ENCODE results near the gene PELO.

The PELO gene

GRCh38 chr5:52788505-52788821 is 747 bp downstream of the PELO start:
- TF ChIP-seq RBAK (tag by site-specific recombination; IDR thresholded peaks at IDR 0.05) (no peak), ZBTB11 (tag by site-specific recombination; conservative IDR thresholded peaks at IDR 0.05; ENCODE audit: low read depth) (0 out of 2 replicates have a peak, but pooled peaks have one; percentile 14), ZBTB20 (tag by site-specific recombination; IDR thresholded peaks at IDR 0.05) (0 out of 2 replicates have a peak, but pooled peaks have one; percentile 10), ZNF629 (tag by site-specific recombination; IDR thresholded peaks at IDR 0.05) (no peak), ZNF211 (tag by site-specific recombination; IDR thresholded peaks at IDR 0.05; ENCODE audit: low read depth) (no peak), ZNF404 (tag by site-specific recombination; IDR thresholded peaks at IDR 0.05) (no peak), ZIC2 (tag by site-specific recombination; IDR thresholded peaks at IDR 0.05) (no peak), ZNF335 (tag by site-specific recombination; conservative IDR thresholded peaks at IDR 0.05) (peak; percentile 75), ZNF664 (tag by site-specific recombination; IDR thresholded peaks at IDR 0.05) (no peak), ZBTB17 (tag by site-specific recombination; IDR thresholded peaks at IDR 0.05) (0 out of 2 replicates have a peak, but pooled peaks have one; percentile 15), ZNF514 (tag by site-specific recombination; IDR thresholded peaks at IDR 0.05) (no peak), ZBTB1 (tag by site-specific recombination; IDR thresholded peaks at IDR 0.05) (no peak)
- POLR2A ChIA-PET = interaction anchor here (1.3 to 5.2 kb wide), 3 partner anchors 12 to 98 kb away, joined by 3 to 57 read pairs (median 5); no protein-coding TSS in a partner anchor
- Histone ChIP-seq H3K27ac (ENCODE audit: extremely low read depth, low read depth, low read length) (peak overlapping the region; percentile 80), H3K9me3 (ENCODE audit: control insufficient read depth, insufficient read depth, low read depth, low read length) (no peaks in the 10 kb centered on the region), H3K36me3 (ENCODE audit: control insufficient read depth in 2 of 2, insufficient read depth in 1 of 2, low read length in 2 of 2) (no peaks in the 10 kb centered on the region), H3K4me1 (ENCODE audit: control insufficient read depth, insufficient read depth, low read length) (no peaks in the 10 kb centered on the region), H3K4me3 (ENCODE audit: low read depth, low read length) (peak overlapping the region; percentile 77)
- CTCF ChIA-PET = interaction anchor here (1.1 to 4.2 kb wide), 6 partner anchors 8 to 127 kb away, joined by 4 to 20 read pairs (median 7); no protein-coding TSS in a partner anchor

GRCh38 chr5:52789378-52789777 is 1.7 kb downstream of the PELO start:
- ChIA-PET CTCF (interaction anchor here (0.6 to 4.2 kb wide), 3 partner anchors 11 to 126 kb away, joined by 3 to 20 read pairs (median 5); no protein-coding TSS in a partner anchor), POLR2A (interaction anchor here (5.2 kb wide), 1 partner anchor 11 kb away, joined by 57 read pairs; no protein-coding TSS in a partner anchor)
- no peak overlapping the region for H3K27ac ChIP-seq (ENCODE audit: extremely low read depth, low read depth, low read length)

GRCh38 chr5:52789851-52790250 is 2.1 kb downstream of the PELO start:
- Histone ChIP-seq H3K27ac (ENCODE audit: extremely low read depth, low read depth, low read length) (no peak overlapping the region), H3K4me3 (ENCODE audit: low read depth, low read length) (peak overlapping the region; percentile 77; the same call in 1 of the 2 replicates)
- CTCF ChIA-PET = interaction anchor here (4.2 kb wide), 1 partner anchor 10 kb away, joined by 20 read pairs; no protein-coding TSS in a partner anchor

More at GRCh38 chr5:52789378-52789777, 1.7 kb downstream of the PELO start:
- Histone ChIP-seq H3K4me3 (ENCODE audit: low read depth, low read length) (peak overlapping the region; percentile 77), H3K9me3 (ENCODE audit: control insufficient read depth, insufficient read depth, low read depth, low read length) (no peaks in the 10 kb centered on the region), H3K36me3 (ENCODE audit: control insufficient read depth in 2 of 2, insufficient read depth in 1 of 2, low read length in 2 of 2) (no peaks in the 10 kb centered on the region), H3K4me1 (ENCODE audit: control insufficient read depth, insufficient read depth, low read length) (0 out of 2 replicates have a peak, but pooled peaks cover 2% of the 10 kb centered on the region)
- TF ChIP-seq ZNF174 (tag by site-specific recombination; IDR thresholded peaks at IDR 0.05) (no peak), ZNF549 (tag by site-specific recombination; IDR thresholded peaks at IDR 0.05) (no peak), ZNF16 (tag by site-specific recombination; IDR thresholded peaks at IDR 0.05; ENCODE audit: low read depth) (no peak), OSR2 (tag by site-specific recombination; IDR thresholded peaks at IDR 0.05) (peak; percentile 32; the same call in 1 of the 2 replicates), ZNF664 (tag by site-specific recombination; IDR thresholded peaks at IDR 0.05) (0 out of 2 replicates have a peak, but pooled peaks have one; percentile 56)

More at GRCh38 chr5:52789851-52790250, 2.1 kb downstream of the PELO start:
- 0 out of 2 replicates have a peak, but pooled peaks cover 2% of the 10 kb centered on the region for H3K4me1 ChIP-seq (ENCODE audit: control insufficient read depth, insufficient read depth, low read length)
- POLR2A ChIA-PET = interaction anchor here (5.2 kb wide), 1 partner anchor 11 kb away, joined by 57 read pairs; no protein-coding TSS in a partner anchor
- no peaks in the 10 kb centered on the region for H3K9me3 ChIP-seq (ENCODE audit: control insufficient read depth, insufficient read depth, low read depth, low read length)
- H3K36me3 ChIP-seq (ENCODE audit: control insufficient read depth in 2 of 2, insufficient read depth in 1 of 2, low read length in 2 of 2) = no peaks in the 10 kb centered on the region
- TF ChIP-seq ZNF211 (tag by site-specific recombination; IDR thresholded peaks at IDR 0.05; ENCODE audit: low read depth) (no peak), OSR2 (tag by site-specific recombination; IDR thresholded peaks at IDR 0.05) (no peak), ZNF529 (tag by site-specific recombination; IDR thresholded peaks at IDR 0.05; ENCODE audit: insufficient replicate concordance) (no peak), WT1 (tag by site-specific recombination; IDR thresholded peaks at IDR 0.05) (no peak), ZSCAN5A (tag by site-specific recombination; IDR thresholded peaks at IDR 0.05) (no peak), GLIS1 (tag by site-specific recombination; IDR thresholded peaks at IDR 0.05) (no peak), FEZF1 (tag by site-specific recombination; IDR thresholded peaks at IDR 0.05) (no peak), ZNF843 (tag by site-specific recombination; IDR thresholded peaks at IDR 0.05) (no peak), ZBTB26 (tag by site-specific recombination; optimal IDR thresholded peaks at IDR 0.05) (no peak), ZNF768 (tag by site-specific recombination; IDR thresholded peaks at IDR 0.05) (no peak), PBX3 (CRISPR knock-in tag; IDR thresholded peaks at IDR 0.05) (no peak)

Measured in HEK293 (cell line).